Hematopoietic multipotent progenitor cell treated with erythropoietin and hydrocortisone succinate and interleukin-3 and kit ligand, for 4 days (in vitro differentiated cells): ENCODE measurements around the gene PEAK1.

Experiments used
- DNase-seq: peaks from one replicate; pipeline ENCODE4 v3.0.0-alpha.2; 2015

Gene PEAK1

GRCh38 chr15:77120576-77120975 lies 299.3 kb downstream of the PEAK1 start:
- DNase-seq = no peak

DNA sequence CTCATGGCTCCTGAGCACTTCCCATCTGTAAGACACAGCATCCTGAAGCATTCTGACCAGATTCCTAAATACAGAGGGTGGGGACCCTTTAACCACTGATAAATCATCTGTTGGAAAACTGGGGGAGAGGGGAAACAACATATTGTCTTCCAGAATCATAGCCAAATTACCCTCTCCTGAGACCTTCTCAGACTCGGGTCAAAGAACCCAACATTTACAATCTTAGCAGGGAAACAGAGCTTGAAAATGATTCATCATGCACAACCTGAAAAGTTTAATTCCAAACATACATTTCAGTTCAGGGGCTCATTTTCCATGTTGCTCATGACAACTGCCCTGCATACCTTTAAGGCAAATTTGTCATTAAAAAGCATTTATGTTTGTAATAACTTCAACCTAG lies 300.5 kb downstream of the PEAK1 start:
- DNase-seq = no peak

- DNase-seq = peak; percentile 84
Measured at GRCh38 chr15:77118882-77119321, 301.0 kb downstream of the PEAK1 start.

DNA sequence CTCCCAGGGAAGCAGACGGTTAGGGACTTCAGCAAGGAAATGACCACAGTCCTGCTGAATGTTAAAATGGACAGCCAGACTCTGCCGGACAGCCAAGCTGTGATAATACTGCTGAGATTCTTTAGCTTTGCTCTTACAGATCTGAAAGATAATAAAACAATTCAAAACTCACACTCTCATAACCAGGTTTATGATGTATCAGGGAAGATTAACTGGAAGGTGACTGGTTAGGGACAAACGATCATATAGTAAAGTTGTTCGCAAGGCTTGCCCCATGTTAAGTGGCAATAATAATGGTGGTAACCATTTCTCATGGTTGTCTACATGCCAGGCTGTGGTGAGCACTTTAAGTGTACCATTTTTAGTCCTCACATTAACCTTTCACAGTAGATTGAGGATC lies 304.7 kb downstream of the PEAK1 start:
- DNase-seq = no peak

- DNase-seq = no peak
Measured at GRCh38 chr15:77112838-77113504, 306.9 kb downstream of the PEAK1 start.

- no peak for DNase-seq
Measured at GRCh38 chr15:77111789-77112188, 308.1 kb downstream of the PEAK1 start.

- peak; percentile 61 for DNase-seq
Measured at GRCh38 chr15:77107531-77108355, 312.2 kb downstream of the PEAK1 start.

GRCh38 chr15:77107068-77107467 lies 312.8 kb downstream of the PEAK1 start:
- DNase-seq = no peak

GRCh38 chr15:77104155-77104554 lies 315.7 kb downstream of the PEAK1 start:
- no peak for DNase-seq

DNA sequence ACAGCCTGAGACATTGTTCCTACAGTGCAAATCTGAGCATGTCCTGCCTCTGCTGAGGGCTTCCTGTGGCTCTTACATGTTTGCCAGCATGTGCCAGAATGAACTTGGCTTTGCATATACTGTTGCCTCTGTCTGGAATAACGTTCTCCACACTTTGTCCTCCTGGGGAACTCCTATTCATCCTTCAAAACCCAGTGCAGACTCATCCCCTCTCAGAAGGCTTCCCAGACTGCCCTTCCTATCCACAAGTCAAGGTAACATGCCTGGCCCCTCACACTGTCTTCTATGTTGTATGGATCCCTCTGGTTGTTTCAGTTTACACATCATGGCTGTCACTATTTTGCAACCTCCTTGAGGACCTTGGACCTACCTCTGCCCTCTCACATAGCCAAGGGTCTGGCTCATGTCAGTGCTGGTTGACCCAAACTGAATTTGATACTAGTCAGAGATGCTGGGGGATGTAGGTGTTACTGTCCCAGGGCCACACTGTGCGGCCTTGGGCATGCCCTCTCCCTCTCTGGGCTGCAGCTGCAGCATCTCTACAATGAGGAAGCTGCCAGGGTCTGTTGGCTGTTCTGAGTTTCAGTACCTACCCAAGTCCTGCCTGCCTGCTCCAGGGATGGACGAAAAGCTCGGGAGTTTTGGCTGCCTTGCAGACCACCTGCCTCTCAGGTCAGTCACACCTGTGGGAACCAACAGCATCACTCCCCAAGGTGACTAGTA lies 320.0 kb downstream of the PEAK1 start:
- no peak for DNase-seq

DNA sequence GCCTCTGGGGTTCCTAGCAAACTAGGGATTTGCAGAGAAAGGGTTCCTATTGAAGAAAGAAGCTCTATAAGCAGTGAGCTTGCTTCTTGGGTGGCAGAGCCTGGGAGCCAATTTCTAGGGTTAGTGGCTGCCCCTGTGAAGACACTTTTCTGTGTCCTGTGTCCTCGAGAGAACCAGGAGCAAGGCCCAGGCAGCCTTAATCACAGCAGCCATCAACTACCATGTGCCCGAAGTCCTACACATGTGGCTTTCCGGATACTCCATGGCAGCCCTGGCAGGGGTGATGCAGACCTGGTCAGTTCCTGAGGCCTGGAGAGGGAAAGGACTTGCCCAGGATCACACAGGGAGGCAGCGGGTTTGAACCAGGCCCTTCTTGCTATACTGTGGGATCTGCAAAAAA lies 321.3 kb downstream of the PEAK1 start:
- DNase-seq = no peak

- DNase-seq = no peak
Measured at GRCh38 chr15:77097921-77098320, 322.0 kb downstream of the PEAK1 start.

DNA sequence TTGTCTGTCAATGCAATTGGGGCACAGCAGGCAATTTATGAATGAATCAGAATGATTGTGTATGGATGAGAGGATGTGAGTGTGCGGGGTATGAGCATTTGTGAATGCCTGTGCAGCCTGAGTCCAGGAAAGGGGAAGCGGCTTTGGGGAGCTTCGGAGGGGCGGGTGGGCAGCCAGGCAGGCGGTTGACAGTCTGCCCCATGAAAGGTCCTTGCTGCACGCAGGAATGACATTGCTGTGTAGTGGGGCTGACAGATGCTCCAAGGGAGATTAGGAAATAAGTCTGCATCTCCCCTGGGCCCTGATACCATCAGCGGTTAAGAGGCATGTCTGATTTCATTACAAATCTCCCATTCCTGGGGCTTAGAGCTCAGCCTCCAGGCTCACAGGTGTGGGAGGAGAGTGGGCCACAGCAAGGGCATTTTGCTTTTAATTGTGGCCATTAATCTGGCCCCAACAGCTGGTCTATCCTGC lies 322.6 kb downstream of the PEAK1 start:
- peak; percentile 27 for DNase-seq

GRCh38 chr15:77096541-77096940 lies 323.4 kb downstream of the PEAK1 start:
- no peak for DNase-seq

DNA sequence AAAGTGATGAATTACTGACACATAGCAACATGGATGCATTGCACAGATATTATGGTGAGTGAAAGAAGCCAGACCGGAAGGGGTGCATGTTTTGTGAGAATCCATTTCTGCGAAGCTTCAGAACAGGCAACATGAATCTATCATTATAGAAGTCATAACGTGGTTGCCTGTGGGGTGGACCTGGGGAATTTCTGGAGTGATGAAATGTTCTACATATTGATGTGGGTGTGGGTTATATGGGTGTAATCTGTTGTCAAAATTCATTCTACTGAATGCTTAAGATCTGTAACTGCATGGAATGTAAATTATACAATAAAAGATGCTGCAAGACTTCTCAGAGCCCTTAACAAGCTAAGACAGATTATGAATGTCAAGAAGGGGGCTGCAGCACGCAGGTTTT lies 323.8 kb downstream of the PEAK1 start:
- no peak for DNase-seq

GRCh38 chr15:77094397-77095030 lies 325.4 kb downstream of the PEAK1 start:
- peak; percentile 27 for DNase-seq

GRCh38 chr15:77093436-77093835 lies 326.5 kb downstream of the PEAK1 start:
- no peak for DNase-seq

GRCh38 chr15:77091097-77091496 lies 328.8 kb downstream of the PEAK1 start:
- DNase-seq = no peak

GRCh38 chr15:77087213-77087612 lies 332.7 kb downstream of the PEAK1 start:
- no peak for DNase-seq

DNA sequence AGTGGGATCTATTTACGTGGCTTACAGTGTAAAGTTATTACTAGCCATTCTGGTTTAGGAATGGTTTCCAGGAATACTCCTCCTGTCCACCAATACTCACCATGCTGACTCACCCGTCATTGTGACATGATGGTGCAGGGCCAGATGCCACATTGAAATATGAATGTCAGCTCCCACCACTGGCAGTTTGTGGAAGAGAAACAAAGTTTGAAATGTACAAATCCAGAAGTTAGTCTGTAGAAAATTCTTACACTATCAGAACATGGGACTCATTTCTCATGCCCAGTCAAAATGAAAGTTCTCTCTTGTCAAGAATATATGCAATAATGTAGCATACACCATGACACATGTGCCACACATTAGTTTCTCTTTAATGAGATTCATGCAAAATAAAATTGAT lies 334.6 kb downstream of the PEAK1 start:
- DNase-seq = no peak

- DNase-seq = no peak
Measured at GRCh38 chr15:77084436-77084835, 335.5 kb downstream of the PEAK1 start.

GRCh38 chr15:77083381-77084160 lies 336.3 kb downstream of the PEAK1 start:
- DNase-seq = peak; percentile 86
